Stomach (tissue), 4 donors: Measurements from ENCODE around the gene MYO9B.

ENCODE experiments used
- EP300 ChIP-seq: sonication (generic); formaldehyde crosslinking; IDR thresholded peaks from one replicate; pipeline ENCODE4 v1.6.1; 2017; ENCODE audit warnings: antibody characterized with exemption
- POLR2AphosphoS5 ChIP-seq, 3 donors: sonication (generic); formaldehyde crosslinking; IDR thresholded peaks; one replicate each; pipeline ENCODE4 v1.6.1; 2016; ENCODE audit warnings: antibody characterized with exemption in 3 of 3
- TF ChIP-seq, protein P1 (sequence below), 7 experiments: fragments of 450-650 bp in 4 of 7; fragments of 200-600 bp in 3 of 7; sonication (generic) in 3 of 7; IDR thresholded peaks; one replicate each; pipeline ENCODE4 v1.5.1; 2016 to 2019; ENCODE audit warnings: antibody characterized with exemption in 7 of 7, control low read depth in 2 of 7, mild to moderate bottlenecking in 1 of 7

GRCh38 chr19:17077447-17078028, 2.0 kb downstream of the MYO9B start:
- TF ChIP-seq EP300: no peak
- TF ChIP-seq POLR2AphosphoS5 (IDR thresholded peaks at IDR 0.05): no peak
- TF ChIP-seq, protein P1, sequence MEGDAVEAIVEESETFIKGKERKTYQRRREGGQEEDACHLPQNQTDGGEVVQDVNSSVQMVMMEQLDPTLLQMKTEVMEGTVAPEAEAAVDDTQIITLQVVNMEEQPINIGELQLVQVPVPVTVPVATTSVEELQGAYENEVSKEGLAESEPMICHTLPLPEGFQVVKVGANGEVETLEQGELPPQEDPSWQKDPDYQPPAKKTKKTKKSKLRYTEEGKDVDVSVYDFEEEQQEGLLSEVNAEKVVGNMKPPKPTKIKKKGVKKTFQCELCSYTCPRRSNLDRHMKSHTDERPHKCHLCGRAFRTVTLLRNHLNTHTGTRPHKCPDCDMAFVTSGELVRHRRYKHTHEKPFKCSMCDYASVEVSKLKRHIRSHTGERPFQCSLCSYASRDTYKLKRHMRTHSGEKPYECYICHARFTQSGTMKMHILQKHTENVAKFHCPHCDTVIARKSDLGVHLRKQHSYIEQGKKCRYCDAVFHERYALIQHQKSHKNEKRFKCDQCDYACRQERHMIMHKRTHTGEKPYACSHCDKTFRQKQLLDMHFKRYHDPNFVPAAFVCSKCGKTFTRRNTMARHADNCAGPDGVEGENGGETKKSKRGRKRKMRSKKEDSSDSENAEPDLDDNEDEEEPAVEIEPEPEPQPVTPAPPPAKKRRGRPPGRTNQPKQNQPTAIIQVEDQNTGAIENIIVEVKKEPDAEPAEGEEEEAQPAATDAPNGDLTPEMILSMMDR (IDR thresholded peaks at IDR 0.05): no peak
